ENCODE data around the gene PLK5.
"Not testable (repeated sequence)": the region's sequence is repeated elsewhere in the genome, so short reads cannot be mapped to it uniquely, and the experiment has no call there.

The PLK5 gene

DNA sequence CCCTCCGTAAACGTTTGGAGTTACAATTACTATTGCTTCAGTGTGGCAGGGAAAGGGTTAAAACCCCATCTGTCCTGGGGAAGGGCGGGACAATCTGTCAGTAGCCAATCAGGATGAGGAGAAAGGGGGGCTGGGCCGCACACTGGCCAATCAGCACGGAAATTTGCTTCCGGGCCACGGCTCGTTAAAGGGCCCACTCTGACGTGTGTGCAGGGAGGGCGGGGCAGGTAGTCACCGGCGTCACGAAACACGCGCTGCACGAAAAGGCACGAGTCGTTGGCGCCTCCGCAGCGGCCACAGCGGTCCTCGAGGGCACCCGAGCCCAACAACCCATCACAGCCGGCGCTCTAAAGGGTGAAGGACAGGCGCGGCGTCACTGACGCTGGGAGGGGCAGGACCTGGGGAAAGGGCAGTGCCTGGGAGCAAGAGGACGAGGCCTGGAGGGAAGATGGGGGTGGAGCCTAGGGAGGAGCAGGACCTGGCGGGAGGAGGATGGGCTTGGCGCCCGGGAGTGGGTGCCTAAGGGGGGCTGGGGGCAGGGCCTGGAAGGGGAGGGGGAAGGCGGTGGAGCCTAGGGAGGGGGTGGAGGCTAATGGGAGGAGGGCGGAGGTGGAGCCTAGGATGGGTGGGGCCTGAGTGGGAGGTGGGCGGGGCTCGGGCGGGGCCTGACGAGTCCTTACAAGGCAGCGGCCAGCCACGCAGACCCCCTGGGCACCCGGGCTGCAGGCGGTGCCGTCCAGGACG is 15.9 kb upstream of the PLK5 start:
- DNase-seq (ENCODE audit: low read depth), result peak; percentile 90

DNA sequence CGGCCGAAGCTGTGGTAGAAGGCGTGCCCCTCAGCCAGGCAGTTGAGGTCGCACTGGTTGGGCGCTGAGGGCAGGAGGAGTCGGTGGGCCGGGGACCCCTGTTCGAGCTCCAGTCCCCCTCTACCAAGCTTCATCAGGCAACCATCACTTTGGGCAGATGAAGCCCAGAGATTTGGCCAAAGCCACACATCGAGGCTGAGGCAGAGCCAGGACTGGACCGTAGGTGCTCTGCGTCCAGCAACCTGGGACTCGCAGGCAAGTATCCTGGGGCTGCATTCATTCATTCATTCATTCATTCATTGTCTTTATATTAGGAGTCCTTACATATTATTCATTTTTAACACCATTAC is 15.4 kb upstream of the PLK5 start:
- no peak for DNase-seq (ENCODE audit: low read depth)

DNA sequence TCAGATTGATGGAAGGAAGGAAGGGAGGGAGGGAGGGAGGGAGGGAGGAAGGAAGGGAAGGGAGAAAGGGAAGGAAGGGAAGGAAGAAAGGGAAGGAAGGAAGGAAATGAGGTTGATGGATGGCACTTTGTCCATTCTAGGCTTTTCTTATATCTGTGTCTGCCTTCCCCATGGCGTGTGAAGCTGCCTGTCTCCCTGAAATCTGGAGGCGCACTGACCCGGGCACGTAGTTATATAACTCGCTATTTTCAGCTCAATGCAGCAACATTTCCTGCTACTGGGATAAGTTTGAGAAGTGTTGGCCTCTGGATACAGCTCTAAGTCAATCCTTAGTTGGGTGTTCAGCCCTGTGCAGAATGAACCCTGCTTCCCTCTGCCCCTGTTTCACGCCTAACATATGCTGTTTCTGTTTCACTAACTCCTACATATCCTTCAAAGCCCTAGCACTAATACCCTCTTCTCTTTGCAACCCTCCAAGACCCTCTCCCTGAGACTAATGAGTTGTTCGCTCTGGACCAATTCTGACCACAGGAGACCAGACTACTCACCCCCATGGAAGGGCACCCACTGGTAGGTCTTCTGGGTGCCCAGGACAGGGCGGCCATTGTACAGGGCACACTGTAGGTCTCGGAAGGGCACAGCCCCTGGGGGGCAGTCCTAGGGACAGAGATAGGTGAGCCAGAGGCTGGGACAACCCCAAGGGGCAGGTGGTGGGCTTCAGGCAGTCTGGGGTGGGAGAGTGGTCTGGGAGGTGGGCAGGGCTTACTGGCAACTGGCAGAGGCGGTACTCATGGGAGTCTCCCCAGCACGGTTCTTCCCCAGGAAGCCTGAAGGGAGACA is 14.1 kb upstream of the PLK5 start:
- no peak for DNase-seq (ENCODE audit: low read depth)

DNA sequence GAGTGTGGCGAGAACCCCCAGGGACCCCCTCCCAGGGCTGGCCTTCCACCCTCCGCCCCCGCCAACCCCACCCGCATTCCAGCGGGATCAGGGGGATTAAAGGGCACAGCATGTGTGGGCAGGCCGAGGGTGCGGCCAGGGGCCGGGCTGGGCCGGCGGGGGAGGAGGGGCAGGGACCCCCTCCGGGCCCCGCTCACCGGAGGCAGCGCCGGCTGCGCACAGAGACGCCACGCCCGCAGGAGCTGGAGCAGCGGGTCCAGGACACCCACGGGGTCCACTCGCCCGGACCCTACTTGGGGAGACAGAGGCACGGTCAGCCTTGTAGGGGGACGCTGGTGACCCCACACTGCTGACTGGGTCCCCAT is 13.5 kb upstream of the PLK5 start:
- no peak for DNase-seq (ENCODE audit: low read depth)

DNA sequence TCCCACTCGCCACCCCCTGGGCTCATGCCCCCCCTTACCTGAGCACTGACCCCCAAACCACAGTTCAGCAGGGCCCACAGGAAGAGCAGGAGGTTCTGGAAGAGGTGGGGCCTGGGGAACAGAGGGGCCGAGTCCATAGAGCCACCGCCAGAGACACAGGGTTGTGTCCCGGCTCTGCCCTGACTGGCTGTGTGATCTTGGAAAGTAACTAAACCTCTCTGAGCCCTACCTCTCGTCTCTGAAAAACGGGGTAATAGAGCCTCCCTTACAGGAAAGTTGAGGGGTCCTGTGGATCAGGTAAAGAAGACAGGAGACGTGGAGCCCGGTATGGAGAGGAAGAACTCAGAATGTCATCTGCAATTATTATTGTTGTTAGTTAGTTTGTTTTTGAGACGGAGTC is 13.1 kb upstream of the PLK5 start:
- DNase-seq (ENCODE audit: low read depth), result no peak

DNA sequence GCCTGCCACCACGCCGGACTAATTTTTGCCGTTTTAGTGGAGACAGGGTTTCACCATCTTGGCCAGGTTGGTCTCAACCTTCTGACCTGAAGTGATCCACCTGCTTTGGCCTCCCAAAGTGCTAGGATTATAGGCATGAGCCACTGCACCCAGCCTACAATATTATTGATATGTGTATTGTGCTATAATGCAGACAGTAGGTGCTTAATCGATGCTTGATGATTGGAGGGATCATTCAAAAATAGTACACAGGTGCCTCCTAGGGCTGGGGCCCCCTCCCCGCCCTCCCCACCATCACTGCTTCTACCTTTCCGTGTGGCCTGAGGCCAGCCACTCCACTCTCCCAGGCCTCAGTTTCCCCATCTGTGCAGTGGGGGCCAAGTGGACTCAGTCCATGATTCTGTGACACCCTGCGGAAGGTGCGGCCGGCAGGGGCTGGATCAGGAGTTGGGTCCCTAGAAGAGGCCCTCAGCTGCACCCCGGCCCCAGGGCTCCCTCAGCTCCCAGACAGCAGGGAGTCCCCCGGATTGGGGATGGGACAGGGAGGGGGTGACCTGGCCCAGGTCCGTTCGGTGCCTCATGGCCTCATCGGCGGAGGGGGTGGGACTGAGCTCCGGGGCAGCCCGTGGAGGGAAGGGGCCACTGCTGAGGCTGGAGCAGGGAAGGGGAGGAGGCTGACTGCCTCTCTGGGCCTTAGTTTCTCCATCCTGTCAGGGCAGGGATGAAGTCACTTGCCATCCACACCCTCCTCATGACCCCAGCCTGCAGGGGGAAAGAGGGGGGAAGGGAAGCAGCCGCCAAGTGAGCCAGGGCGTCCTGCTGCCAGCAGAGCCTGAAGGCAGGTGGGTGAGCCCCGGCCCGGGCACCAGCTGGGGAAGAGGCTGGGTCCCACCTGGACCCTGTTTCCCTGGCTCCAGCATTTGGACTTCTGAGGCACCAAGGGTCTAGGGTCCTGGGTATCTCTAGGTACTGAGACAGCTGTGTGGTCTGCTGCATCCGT is 12.3 kb upstream of the PLK5 start:
- no peak for DNase-seq (ENCODE audit: low read depth)

DNA sequence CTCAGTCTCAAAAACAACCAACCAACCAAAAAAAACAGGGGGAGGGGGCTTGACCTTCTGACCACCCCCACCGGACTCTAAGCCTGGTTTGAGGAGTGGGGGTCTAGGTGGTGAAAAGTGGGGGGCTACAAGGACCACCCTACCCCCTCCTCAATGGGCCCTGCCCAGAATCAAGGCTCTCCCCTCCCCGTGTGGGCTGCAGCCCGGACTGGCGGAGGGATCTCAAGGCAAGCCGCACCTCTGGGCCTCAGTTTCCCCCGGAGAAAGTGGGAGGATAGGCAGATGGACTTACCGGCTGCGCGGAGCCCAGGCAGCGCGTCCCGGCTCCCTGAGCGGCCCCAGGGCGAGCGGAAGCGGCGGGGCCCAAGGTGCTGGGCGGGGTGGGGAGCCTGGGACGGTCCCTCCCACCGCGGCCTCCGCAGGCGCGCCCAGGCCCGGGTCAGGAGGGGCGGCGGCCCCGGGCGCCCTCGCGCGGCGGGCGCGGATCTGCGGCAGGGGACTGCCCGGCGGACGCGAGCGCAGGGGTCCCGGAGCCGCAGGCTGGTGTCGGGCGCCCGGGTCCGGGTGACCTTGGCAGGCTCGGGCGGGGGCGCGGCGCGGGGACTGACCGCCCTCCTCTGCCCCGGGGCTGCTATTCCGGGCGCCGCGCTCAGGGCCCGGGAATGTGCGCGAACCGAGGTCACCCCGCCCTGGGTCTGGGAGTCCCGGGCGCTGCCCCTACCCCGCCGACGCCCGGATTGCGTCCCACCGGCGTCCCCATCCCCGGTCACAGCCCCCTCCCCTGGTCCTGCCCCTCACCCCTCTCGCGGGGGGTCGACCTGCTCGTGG is 11.0 kb upstream of the PLK5 start, which contains the start of gene ADAMTSL5:
Gene ADAMTSL5, minus strand, starts transcription at position 349 of the 828 bp plus-strand sequence. CDS start 2,076 bp downstream, outside the sequence.
- DNase-seq (ENCODE audit: low read depth), result peak; percentile 52

DNA sequence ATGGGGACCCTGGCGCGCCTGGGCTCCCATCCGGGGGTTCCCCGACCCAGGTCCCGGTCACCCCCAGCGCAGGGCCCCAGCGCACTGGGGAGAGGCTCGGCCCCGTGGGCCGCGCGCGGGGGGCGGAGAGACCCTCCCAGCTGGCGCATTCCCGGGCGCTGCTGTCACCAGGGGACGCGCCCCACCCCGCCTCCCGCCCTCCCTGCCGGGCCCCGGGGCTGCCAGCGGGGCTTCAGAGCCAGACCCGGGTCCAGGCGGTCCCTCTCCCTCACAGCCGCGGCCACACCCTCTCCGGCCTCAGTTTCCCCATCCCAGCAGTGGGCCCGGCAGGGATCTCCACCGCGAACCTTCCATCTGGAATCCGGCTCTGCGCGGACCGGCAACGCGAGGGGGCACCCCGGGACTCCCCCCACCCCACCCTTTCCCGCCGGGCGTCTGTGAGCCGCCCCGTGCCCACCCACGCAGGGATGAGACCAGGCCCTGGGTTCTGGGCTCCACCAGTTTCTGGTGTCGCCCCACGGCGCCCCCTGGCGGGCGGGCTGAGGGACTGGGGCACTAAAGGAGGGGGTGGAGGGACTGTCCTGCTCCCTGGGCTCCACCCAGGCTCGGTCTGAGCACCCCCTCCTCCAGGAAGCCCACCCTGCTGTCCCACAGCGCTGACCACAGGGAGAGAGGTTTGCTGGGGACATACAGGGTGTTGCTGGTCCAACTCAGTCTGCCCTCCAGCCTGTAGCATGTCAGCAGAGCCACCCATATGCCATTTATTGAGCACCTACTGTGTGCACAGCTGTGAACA is 10.2 kb upstream of the PLK5 start:
- peak; percentile 62 for DNase-seq (ENCODE audit: low read depth)

DNA sequence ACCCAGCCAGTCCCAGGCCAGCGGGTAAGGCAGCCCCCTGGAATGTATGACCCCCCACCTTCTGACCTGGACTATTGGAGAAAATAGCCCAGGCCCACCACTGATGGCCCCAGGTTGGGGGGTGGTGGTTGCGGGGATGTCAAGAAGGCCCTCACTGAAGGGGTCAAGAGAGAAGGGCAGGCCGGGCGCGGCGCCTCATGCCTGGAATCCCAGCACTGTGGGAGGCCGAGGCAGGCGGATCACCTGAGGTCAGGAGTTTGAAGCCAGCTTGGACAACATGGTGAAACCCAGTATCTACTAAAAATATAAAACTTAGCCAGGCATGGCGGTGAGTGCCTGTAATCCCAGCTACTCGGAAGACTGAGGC is 9.6 kb upstream of the PLK5 start:
- no peak for DNase-seq (ENCODE audit: low read depth)

DNA sequence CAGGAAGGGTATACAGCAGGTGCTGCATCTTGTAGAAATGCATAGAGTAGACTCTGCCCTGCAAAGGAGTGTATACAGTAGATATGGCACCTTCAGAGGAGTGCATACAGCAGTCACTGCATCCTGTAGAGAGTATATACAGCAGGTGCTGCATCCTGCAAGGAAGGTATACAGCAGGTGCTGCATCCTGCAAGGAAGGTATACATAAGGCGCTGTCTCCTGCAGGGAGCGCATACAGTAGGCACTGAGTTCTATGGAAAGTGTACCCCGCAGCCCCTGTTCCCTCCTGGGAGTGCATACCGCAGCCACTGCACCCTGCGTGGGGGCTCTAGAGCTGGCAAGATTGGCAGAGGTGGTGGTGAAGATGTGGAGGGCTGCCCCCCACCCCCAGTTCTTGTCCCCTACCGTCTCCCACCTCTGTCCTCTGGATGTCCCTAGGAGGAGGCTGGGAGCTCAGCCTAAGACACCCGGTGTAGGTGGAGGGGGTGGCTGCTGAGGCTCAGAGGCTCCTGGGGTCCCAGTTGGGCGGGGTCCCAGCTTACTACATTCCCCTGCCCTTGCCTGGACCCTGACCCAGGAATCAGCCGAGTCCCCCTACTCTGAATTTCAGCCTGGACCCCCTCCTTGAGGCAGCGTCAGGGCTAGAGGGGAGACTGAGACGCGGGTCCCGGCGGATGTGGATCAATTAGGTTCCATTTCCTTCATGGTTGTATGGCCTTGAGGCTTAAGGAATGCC is 8.7 kb upstream of the PLK5 start:
- DNase-seq (ENCODE audit: low read depth), result no peak

DNA sequence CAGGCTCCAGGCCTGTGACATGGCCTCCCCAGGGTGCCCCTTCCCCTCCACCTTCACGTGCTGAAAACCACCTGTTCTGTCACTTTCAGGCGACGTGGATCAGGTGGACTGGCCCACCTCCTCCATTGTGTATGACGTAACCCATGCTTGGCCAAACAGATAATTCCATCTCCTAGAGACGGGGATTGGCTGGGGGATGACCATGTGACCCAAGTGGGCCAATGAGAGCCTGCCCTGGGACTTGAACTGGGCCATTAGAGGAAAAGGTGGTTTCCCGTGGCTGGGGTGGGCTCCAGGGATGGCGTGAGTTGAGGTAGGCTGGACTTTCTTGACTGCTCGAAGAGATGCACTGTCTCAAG is 7.5 kb upstream of the PLK5 start:
- DNase-seq (ENCODE audit: low read depth), result no peak

DNA sequence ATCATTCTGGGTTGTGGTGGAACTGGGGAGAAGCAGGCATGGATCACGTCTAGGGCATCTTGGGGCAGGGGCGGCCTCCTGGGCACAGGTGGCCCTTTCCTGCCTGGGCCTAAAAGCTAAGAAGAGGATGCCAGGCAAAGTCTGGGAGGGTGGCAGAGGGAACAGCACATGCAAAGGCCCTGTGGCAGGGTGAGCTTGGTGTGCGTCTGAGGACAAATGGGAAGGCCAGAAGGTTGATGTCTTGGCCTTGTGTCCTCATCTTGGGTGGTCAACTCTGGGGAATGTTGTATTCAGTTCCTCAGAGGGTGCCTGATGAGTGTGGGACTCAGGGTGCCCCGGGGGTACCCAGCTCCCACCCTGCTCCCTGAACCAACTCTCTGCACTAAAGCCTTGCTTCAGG is 5.4 kb upstream of the PLK5 start:
- DNase-seq (ENCODE audit: low read depth), result no peak

DNA sequence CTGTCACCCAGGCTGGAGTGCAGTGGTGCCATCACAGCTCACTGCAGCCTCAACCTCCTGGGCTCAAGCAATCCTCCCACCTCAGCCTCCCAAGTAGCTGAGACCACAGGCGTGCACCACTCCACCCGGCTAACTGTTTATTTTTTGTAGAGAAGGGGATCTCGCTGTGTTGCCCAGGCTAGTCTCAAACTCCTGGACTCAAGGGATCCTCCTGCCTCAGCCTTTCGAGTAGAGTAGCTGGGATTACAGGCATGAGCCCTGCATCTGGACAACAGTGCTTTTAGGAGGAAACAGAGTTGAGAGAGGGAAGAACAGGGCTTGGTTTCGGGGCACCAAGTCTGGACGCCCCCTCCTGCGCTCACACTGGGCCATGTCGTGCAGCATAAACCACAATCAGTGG is 4.1 kb upstream of the PLK5 start:
- DNase-seq (ENCODE audit: low read depth), result not testable (repeated sequence)

DNA sequence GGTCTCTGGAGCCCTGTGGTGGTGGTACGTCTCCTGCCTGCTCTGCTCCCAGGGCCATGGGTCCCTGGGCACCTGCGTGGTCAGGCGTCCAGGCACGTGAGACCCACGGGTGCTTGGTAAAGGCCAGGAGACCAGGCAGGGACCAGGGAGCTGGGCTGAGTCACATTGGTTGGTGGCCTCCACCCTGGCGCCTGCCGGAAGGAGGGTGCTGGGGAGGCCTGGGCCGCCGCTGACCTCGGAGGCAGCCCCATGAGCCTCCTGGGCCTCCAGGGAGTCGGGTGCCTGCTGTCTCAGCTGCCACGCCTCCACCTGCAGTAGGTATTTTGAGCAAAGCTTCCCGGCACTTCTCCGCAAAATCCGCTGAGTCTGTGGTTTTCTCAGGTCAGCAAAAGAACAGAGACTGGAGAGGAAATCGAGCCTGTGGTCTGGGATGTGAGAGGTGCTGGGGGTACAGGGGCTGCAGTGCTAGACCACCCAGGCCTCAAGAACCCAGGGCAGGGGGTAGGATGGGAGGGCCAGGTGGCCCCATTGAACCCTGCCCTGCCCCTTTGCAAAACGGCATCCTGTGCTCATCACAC is 3.6 kb upstream of the PLK5 start:
- no peak for DNase-seq (ENCODE audit: low read depth)

DNA sequence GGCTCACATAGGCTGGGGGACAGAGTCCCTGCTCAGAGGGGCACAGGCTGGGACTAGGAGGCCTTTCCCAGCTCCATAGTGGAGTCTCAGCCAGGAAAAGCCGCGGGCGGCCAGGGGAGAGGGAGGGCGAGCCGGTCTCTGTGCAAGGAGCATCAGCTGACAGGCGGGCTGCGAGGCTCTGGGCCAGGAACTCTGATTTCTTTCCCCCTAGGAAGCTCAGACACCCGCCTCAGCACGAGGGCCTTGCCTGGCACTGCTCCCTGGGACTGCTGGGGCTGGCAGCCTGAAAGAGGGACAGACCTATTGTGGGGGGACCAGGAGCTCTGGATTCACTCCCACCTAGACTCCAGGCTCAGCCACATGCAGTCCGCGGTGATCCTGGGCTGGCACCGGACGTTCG is 2.2 kb upstream of the PLK5 start:
- no peak for DNase-seq (ENCODE audit: low read depth)

DNA sequence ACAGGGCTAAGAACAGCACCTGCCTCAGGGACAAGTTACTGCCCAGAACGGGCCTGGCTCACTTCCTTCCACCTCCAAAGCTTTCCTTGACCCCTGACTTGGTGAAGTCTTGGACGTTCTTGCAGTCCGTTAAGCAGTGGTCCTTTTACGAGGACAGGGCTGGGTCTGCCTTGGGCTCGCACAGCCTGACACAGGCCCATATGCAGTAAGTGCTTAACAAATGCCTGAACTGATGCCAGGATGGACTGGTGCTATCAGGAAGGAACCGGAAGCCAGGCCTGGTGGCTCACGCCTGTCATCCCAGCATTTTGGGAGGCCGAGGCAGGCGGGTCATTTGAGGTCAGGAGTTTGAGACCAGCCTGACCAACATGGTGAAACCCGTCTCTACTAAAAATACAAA is 1.8 kb upstream of the PLK5 start:
- no peak for DNase-seq (ENCODE audit: low read depth)

DNA sequence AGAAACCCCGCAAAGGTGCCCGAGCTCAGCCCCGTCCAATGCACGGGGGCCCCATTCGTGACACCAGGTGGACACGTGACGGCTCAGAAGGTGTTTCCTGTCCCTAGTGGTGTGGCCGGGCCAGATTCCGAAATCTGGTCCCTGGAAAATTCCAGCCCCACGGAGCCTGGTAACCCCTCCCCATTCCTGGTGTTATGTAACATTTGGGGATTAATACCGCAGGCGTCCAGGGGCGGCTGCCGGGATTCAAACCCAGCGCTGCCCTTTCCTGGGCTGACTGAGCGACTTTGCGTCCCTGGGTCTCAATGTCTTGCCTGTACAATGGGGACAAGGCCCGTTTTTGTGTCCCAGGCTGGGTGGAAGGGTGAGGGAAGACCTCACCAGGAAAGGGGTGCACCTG is 1.0 kb upstream of the PLK5 start:
- DNase-seq (ENCODE audit: low read depth), result no peak

DNA sequence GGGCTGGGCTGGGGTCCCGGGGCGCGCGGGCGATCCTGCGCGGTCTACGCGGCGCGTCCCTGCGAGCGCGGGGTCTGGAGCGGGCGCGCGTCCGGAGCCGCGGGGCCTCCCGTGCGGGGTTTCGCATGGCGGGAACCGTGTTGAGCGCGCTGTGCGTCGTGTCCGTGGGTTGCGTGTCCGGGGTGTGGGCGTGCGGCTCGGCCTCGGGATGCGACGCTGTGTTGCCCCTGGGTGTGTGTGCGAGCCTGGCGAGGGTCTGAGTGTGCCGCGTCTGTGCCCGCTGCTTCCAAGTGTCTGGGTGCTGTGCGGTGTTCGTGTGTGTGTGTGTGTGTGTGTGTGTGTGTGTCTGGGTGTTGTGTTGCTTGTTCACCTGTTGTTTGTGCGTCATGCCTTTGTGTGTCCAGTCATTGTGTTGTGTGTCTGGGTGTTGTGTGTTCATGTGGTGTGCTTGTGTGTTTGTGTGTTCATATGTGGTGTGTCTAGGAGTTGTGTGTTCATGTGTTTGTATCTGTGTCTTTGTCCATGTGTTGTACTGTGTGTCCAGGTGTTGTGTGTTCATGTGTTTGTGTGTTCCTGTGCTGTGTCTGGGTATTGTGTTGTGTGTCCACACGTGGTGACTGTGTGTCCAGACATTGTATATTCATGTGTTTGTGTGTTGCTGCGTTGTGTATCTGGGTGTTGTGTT is 552 bp downstream of the PLK5 start:
- DNase-seq (ENCODE audit: low read depth), result no peak

DNA sequence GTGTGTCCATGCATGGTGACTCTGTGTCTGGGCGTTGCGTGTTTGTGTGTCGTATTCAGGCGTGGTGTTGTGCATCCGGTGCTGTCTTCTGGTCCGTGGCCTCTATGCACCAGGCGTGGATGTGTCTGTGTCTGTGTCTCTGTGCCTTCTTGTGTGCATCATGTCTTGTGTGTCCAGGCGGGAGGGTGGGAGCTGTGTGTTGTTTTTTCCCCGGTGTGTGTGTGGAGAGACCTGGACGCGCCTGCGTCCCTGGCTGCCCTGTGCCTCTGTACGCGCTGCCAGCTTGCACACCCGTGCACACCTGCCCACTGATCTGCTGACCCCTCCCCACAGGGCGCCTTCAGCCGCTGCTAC is 1.1 kb downstream of the PLK5 start:
- DNase-seq (ENCODE audit: low read depth), result no peak

All from stimulated activated CD4-positive, alpha-beta T cell treated with anti-CD3 and anti-CD28 coated beads, Interleukin-2, amount 100 ng/mL, for 4 hours (primary cell).